Measurements from ENCODE around the gene ZNF564.
"Not testable (repeated sequence)": the region's sequence is repeated elsewhere in the genome, so short reads cannot be mapped to it uniquely, and the experiment has no call there.

ZNF564 gene

GRCh38 chr19:12497032-12497431 is 54.2 kb downstream of the ZNF564 start:
- no peak for DNase-seq (ENCODE audit: low spot score)

DNA sequence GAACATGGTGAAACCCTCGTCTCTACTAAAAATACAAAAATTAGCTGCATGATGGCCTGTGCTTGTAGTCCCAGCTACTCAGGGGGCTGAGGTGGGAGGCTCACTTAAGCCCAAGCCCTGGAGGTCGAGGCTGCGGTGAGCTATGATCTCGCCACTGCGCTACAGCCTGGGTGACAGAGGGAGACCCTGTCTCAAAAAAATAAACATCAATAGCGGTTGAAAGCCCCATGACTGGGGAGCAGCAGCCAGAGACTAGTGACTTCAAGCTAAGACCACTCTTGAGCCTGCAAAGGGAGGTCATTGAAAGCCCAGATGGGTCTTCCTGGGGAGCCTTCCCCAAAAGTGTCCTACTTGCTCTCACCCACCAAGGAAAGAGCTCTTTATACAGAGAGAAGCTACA is 54.8 kb downstream of the ZNF564 start:
- no peak for DNase-seq (ENCODE audit: low spot score)

GRCh38 chr19:12495002-12495802 is 56.1 kb downstream of the ZNF564 start:
- peak; percentile 77 for DNase-seq (ENCODE audit: low spot score)

DNA sequence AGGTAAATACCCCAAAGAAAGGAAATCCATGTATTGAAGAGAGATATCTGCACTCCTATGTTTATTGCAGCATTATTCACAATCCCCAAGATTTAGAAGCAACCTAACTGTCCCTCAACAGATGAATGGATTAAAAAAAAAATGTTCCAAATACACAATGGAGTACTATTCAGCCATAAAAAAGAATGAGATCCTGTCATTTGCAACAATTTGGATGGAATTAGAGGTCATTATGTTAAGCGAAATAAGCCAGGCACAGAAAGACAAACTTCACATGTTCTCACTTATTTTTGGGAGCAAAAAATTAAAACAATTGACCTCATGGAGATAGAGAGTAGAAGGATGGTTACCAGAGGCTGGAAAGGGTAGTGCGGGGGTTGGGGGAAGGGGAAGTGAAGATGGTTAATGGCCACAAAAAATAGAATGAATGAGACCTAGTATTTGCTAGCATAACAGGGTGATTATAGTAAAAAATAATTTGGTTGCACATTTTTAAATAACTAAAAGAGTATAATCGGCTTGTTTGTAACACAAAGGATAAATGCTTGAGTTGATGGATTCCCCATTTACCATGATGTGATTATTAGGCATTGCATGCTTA is 56.9 kb downstream of the ZNF564 start:
- no peak for DNase-seq (ENCODE audit: low spot score)

- not testable (repeated sequence) for DNase-seq (ENCODE audit: low spot score)
Observed at GRCh38 chr19:12486265-12486783, 65.0 kb downstream of the ZNF564 start.

GRCh38 chr19:12485571-12485970 is 65.7 kb downstream of the ZNF564 start:
- DNase-seq (ENCODE audit: low spot score): no peak

GRCh38 chr19:12485052-12485416 is 66.2 kb downstream of the ZNF564 start:
- DNase-seq (ENCODE audit: low spot score): no peak

GRCh38 chr19:12484371-12485051 is 66.8 kb downstream of the ZNF564 start, which contains the start of gene ZNF709:
TSS of gene ZNF709 (minus strand) at chr19:12484816. CDS start at chr19:12484657, 159 bp downstream.
- DNase-seq (ENCODE audit: low spot score): peak; percentile 48

GRCh38 chr19:12484011-12484370 is 67.3 kb downstream of the ZNF564 start:
- DNase-seq (ENCODE audit: low spot score): no peak

DNA sequence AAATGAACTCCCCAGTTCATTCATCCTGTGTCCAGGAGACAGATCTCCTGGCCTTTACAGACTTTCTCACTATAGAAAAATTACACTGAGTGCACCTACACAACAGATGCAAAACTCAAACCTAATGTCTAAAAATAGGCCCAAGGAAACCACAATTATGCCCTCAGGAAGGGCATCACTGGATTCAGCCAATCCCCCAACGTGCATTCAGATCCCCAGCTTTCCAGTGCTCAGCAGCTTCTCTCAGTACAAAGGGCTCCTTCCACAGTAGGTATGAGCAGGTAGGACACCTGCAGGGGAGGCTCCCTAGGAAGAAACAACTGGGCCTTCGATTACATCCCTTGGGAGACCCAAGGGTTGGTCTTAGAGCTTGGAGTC is 68.8 kb downstream of the ZNF564 start:
- no peak for DNase-seq (ENCODE audit: low spot score)

GRCh38 chr19:12481781-12482508 is 69.3 kb downstream of the ZNF564 start:
- no peak for DNase-seq (ENCODE audit: low spot score)

GRCh38 chr19:12478234-12478941 is 72.9 kb downstream of the ZNF564 start:
- DNase-seq (ENCODE audit: low spot score): no peak

Data from hematopoietic multipotent progenitor cell treated with erythropoietin and hydrocortisone succinate and interleukin-3 and kit ligand, for 15 days (in vitro differentiated cells).